Pancreas (tissue), 10 donors: ENCODE data around the gene CACNA1H. TPM values are rescaled to one million over a fixed set of nuclear protein-coding genes. Genes with fewer than 3 reads are reported as not detected.

Source experiments
- ATAC-seq, 4 donors: fragments of 200-7000 bp; cut with Tn5 transposase; one replicate each; pipeline versions ENCODE4 v1.8.0 to v1.9.1; 2020; ENCODE audit warnings: mild to moderate bottlenecking in 4 of 4, moderate library complexity in 4 of 4
- DNase-seq, 6 donors: peaks; one replicate each; pipeline ENCODE4 v3.0.0-alpha.2; 2020
- FAIRE-seq: peaks from 2 replicates; lab custom pipeline; 2012; peaks lifted over from hg19 to GRCh38; lab: Jason Lieb, UNC
- H3K27ac ChIP-seq, 4 donors: fragments of 200-600 bp; sonication (generic); 1 replicate in 3 of 4; 2 replicates in 1 of 4; pipeline versions ENCODE4 v1.5.0 to v1.8.0; 2020
- H3K27me3 ChIP-seq, 4 donors: fragments of 200-600 bp; one replicate each; pipeline ENCODE4 v1.8.0; 2021
- H3K36me3 ChIP-seq, 3 donors: fragments of 200-600 bp; sonication (generic) in 1 of 3; one replicate each; pipeline versions ENCODE4 v1.5.0 to v1.8.0; 2020 to 2021
- H3K4me1 ChIP-seq, 3 donors: fragments of 200-600 bp; one replicate each; pipeline ENCODE4 v1.8.0; 2021
- H3K4me3 ChIP-seq, 4 donors: fragments of 200-600 bp; sonication (generic) in 2 of 4; one replicate each; pipeline versions ENCODE4 v1.5.0 to v1.8.0; 2020 to 2021
- H3K9me3 ChIP-seq, 4 donors: fragments of 200-600 bp; one replicate each; pipeline ENCODE4 v1.8.0; 2021
- CTCF ChIP-seq, 4 donors: fragments of 200-600 bp; sonication (generic) in 3 of 4; IDR thresholded peaks; one replicate each; pipeline versions ENCODE4 v1.5.0 to v1.8.0; 2021; ENCODE audit warnings: antibody characterized with exemption in 4 of 4
- WGBS, 2 donors: extraction: QIAGEN DNeasy Blood & Tissue Kit; methylation state at CpG; one replicate each; pipeline ENCODE4 v1.1.7; 2013; 5-methylcytosine and 5-hydroxymethylcytosine counted together
- intact Hi-C, 3 donors: fragments of 100-400 bp; cut with DNase I; formaldehyde crosslinking; loops; one replicate each; pipeline versions ENCODE4 v1.11.1 to v1.14.2; 2022
- polyA plus RNA-seq, 2 donors: library from polyadenylated mRNA; stranded (reverse); fragments of 200-250 nt; gene quantifications; one replicate each; pipeline ENCODE4 v1.2.3, GENCODE V29; 2013
- total RNA-seq, 6 donors: library from RNA; stranded (reverse); fragmentation: NEBNext Ultra II Directional in 4 of 6; extraction: Animal tissue kit (Norgen Biotek cat#: 25700) in 4 of 6; gene quantifications; one replicate each; pipeline versions ENCODE4 v1.2.1 to v1.2.4, GENCODE V29; 2021 to 2023
- donor health status: healthy with polysubstance abuse.
- donor health status: DM: no; HTN: no; CAD: no; lungs with moderate emphysema.
- donor health status: DM: no; HTN: no; CAD: no.
- donor health status: control.
- donor health status: control.
- donor health status: Bipolar disorder and iron deficiency.
- donor health status: DM: yes; HTN: yes; CAD: no.
- donor health status: DM: no; HTN: no; CAD: no.
- donor health status: DM: no; HTN: no; CAD: no.
- donor health status: DM: yes; HTN: yes; CAD: no.

CACNA1H gene
- total and polyA plus RNA-seq, 8 donors = 2.5 to 20.5 (median 4.9) TPM

GRCh38 chr16:1121009-1121408 lies 31.9 kb upstream of the CACNA1H start:
- no peak for TF ChIP-seq CTCF (IDR thresholded peaks at IDR 0.05)
- H3K27ac ChIP-seq = no peak overlapping the region
- no peaks in the 10 kb centered on the region for H3K27me3 ChIP-seq
- DNase-seq (no peak), ATAC-seq (no peak), FAIRE-seq (no peak)
- no peaks in the 10 kb centered on the region for H3K4me1 ChIP-seq
- intact Hi-C loops = no loop called here
- H3K9me3 ChIP-seq = no peaks in the 10 kb centered on the region
- H3K36me3 ChIP-seq = no peaks in the 10 kb centered on the region
- 34 to 38% methylated on average over 22 to 23 of the region's 23 CpGs for WGBS, 2 donors
- no peak overlapping the region for H3K4me3 ChIP-seq

- Histone ChIP-seq H3K27me3 (no peaks in the 10 kb centered on the region), H3K9me3 (no peaks in the 10 kb centered on the region), H3K4me1 (no peaks in the 10 kb centered on the region), H3K36me3 (no peaks in the 10 kb centered on the region), H3K27ac (no peak overlapping the region), H3K4me3 (no peak overlapping the region)
- no peak for TF ChIP-seq CTCF (IDR thresholded peaks at IDR 0.05)
- intact Hi-C loops = no loop called here
- DNase-seq (no peak), FAIRE-seq (no peak), ATAC-seq (no peak)
- 62 to 68% methylated on average over 30 of the region's 30 CpGs for WGBS, 2 donors
Measured at GRCh38 chr16:1121601-1122397, 31.1 kb upstream of the CACNA1H start.

- Histone ChIP-seq H3K4me1 (no peaks in the 10 kb centered on the region), H3K4me3 (no peak overlapping the region), H3K9me3 (no peaks in the 10 kb centered on the region), H3K27me3 (no peaks in the 10 kb centered on the region), H3K27ac (no peak overlapping the region), H3K36me3 (no peaks in the 10 kb centered on the region)
- TF ChIP-seq CTCF (IDR thresholded peaks at IDR 0.05) = no peak
- no peak for ATAC-seq
- FAIRE-seq = no peak
- DNase-seq = no peak
- WGBS, 2 donors = 77 to 85% methylated on average over 10 to 14 of the region's 14 CpGs
- intact Hi-C loops = no loop called here
Measured at GRCh38 chr16:1122398-1122765, 30.5 kb upstream of the CACNA1H start.

GRCh38 chr16:1123525-1124230 lies 29.2 kb upstream of the CACNA1H start:
- no peak for FAIRE-seq
- WGBS, 2 donors = 65 to 78% methylated on average over 21 of the region's 21 CpGs
- no peak for TF ChIP-seq CTCF (IDR thresholded peaks at IDR 0.05)
- Histone ChIP-seq H3K4me1 (no peaks in the 10 kb centered on the region), H3K9me3 (no peaks in the 10 kb centered on the region), H3K4me3 (no peak overlapping the region), H3K36me3 (no peaks in the 10 kb centered on the region), H3K27me3 (no peaks in the 10 kb centered on the region), H3K27ac (no peak overlapping the region)
- ATAC-seq = peak in 1 of 4 donors; percentile 28
- intact Hi-C loops = no loop called here
- DNase-seq = no peak

- DNase-seq (no peak), ATAC-seq (no peak), FAIRE-seq (no peak)
- H3K9me3 ChIP-seq = no peaks in the 10 kb centered on the region
- TF ChIP-seq CTCF (IDR thresholded peaks at IDR 0.05) = no peak
- H3K4me3 ChIP-seq = no peak overlapping the region
- no peaks in the 10 kb centered on the region for H3K27me3 ChIP-seq
- intact Hi-C loops = no loop called here
- no peaks in the 10 kb centered on the region for H3K36me3 ChIP-seq
- H3K4me1 ChIP-seq = no peaks in the 10 kb centered on the region
- H3K27ac ChIP-seq = no peak overlapping the region
- 70 to 86% methylated on average over 16 to 18 of the region's 18 CpGs for WGBS, 2 donors
Measured at GRCh38 chr16:1124291-1124690, 28.6 kb upstream of the CACNA1H start.
